HepG2 (cell line): ENCODE data around the gene ASF1B. TPM values are rescaled to one million over a fixed set of nuclear protein-coding genes. Genes with fewer than 3 reads are reported as not detected.

Experiments used
- E2F5 ChIP-seq: sonication (generic); formaldehyde crosslinking; conservative IDR thresholded peaks from 2 replicates; pipeline ENCODE4 v1.4.0; 2020; ENCODE audit warnings: missing genetic modification reagents
- FOSL2 ChIP-seq: sonication (generic); formaldehyde crosslinking; IDR thresholded peaks from 2 replicates; pipeline ENCODE4 v1.4.0; 2020; ENCODE audit warnings: missing genetic modification reagents
- FOXA1 ChIP-seq, 2 experiments: fragments of 450-650 bp in 1 of 2; sonication (generic) in 1 of 2; formaldehyde crosslinking in 1 of 2; IDR thresholded peaks; 2 replicates each; pipeline versions ENCODE4 v1.4.0 to v1.6.1; 2016 to 2020; ENCODE audit warnings: missing genetic modification reagents in 1 of 2
- GATAD1 ChIP-seq: IDR thresholded peaks from 2 replicates; pipeline ENCODE4 v1.6.1; 2016; ENCODE audit warnings: missing genetic modification reagents, missing compliant biosample characterization
- KIAA2018 ChIP-seq: sonication (generic); formaldehyde crosslinking; IDR thresholded peaks from 2 replicates; pipeline ENCODE4 v1.5.0; 2020; ENCODE audit warnings: mild to moderate bottlenecking, missing genetic modification reagents, borderline replicate concordance
- MIER2 ChIP-seq: IDR thresholded peaks from 2 replicates; pipeline ENCODE4 v1.6.1; 2016; ENCODE audit warnings: missing biosample characterization, missing genetic modification reagents
- MLX ChIP-seq: IDR thresholded peaks from 2 replicates; pipeline ENCODE4 v1.6.1; 2016
- SPEN ChIP-seq: sonication (generic); formaldehyde crosslinking; IDR thresholded peaks from 2 replicates; pipeline ENCODE4 v1.5.1; 2020; ENCODE audit warnings: low read depth, mild to moderate bottlenecking, missing genetic modification reagents
- TFE3 ChIP-seq: IDR thresholded peaks from 2 replicates; pipeline ENCODE4 v1.6.1; 2016
- YEATS4 ChIP-seq: sonication (generic); formaldehyde crosslinking; IDR thresholded peaks from 2 replicates; pipeline ENCODE4 v1.4.0; 2020; ENCODE audit warnings: missing genetic modification reagents, borderline replicate concordance
- ZBTB2 ChIP-seq: sonication (generic); formaldehyde crosslinking; IDR thresholded peaks from 2 replicates; pipeline ENCODE4 v1.8.0; 2022; ENCODE audit warnings: low read depth, missing genetic modification reagents
- ZFP62 ChIP-seq: sonication (generic); formaldehyde crosslinking; IDR thresholded peaks from 2 replicates; pipeline ENCODE4 v1.4.0; 2020; ENCODE audit warnings: missing genetic modification reagents
- ZNF274 ChIP-seq: sonication (generic); formaldehyde crosslinking; IDR thresholded peaks from 2 replicates; pipeline ENCODE4 v1.5.1; 2020; ENCODE audit warnings: mild to moderate bottlenecking, missing genetic modification reagents
- ZNF317 ChIP-seq: sonication (generic); formaldehyde crosslinking; IDR thresholded peaks from 2 replicates; pipeline ENCODE4 v1.5.0; 2020; ENCODE audit warnings: mild to moderate bottlenecking, missing genetic modification reagents
- ZNF33A ChIP-seq: sonication (generic); formaldehyde crosslinking; IDR thresholded peaks from 2 replicates; pipeline ENCODE4 v1.5.1; 2020; ENCODE audit warnings: missing genetic modification reagents, mild to moderate bottlenecking, moderate library complexity, borderline replicate concordance
- ZNF841 ChIP-seq: sonication (generic); formaldehyde crosslinking; IDR thresholded peaks from 2 replicates; pipeline ENCODE4 v1.8.1; 2023; ENCODE audit warnings: missing genetic modification reagents, borderline replicate concordance
- polyA plus RNA-seq, 8 experiments: library from polyadenylated mRNA; depleted of rRNA in 3 of 8; stranded (reverse) in 7 of 8; unstranded in 1 of 8; fragments of >200 nt; fragmentation: Illumina TruSeq in 4 of 8; extraction: Trizol in 4 of 8; gene quantifications; 2 replicates each; pipeline versions ENCODE4 v1.2.1 to v1.2.3, GENCODE V29; 2011 to 2016; ENCODE audit warnings: low read depth in 4 of 8, missing spikeins in 1 of 8, mixed read lengths in 1 of 8; ENCODE audit not compliant: insufficient read depth in 1 of 8
- total RNA-seq, 5 experiments: library from RNA; depleted of rRNA; stranded (reverse); fragments of >200 nt; fragmentation: Illumina TruSeq; extraction: Trizol; gene quantifications; 2 replicates each; pipeline ENCODE4 v1.2.3, GENCODE V29; 2016; ENCODE audit warnings: low read depth in 1 of 5

ASF1B gene
- total and polyA plus RNA-seq, 2 of the 13 experiments (the other 11 are each of a cell fraction or from before 2014, with no cell fraction given), result 18.2 to 24.8 TPM

GRCh38 chr19:14136509-14137281, at the start of gene ASF1B (continued):
- peak; percentile 90 for TF ChIP-seq GATAD1 (CRISPR knock-in tag)
- no peak for TF ChIP-seq ZNF33A (CRISPR knock-in tag)
- no peak for TF ChIP-seq TFE3 (CRISPR knock-in tag)
- TF ChIP-seq FOXA1 (IDR thresholded peaks at IDR 0.05), result no peak
- peak; percentile 84 for TF ChIP-seq FOXA1 (CRISPR knock-in tag; IDR thresholded peaks at IDR 0.05)
- peak; percentile 11; the same call in 1 of the 2 replicates for TF ChIP-seq ZNF317
- TF ChIP-seq YEATS4, result 0 out of 2 replicates have a peak, but pooled peaks have one; percentile 50
- no peak for TF ChIP-seq ZNF841 (CRISPR knock-in tag)
- TF ChIP-seq ZNF274 (CRISPR knock-in tag), result no peak
- TF ChIP-seq E2F5 (CRISPR knock-in tag), result peak; percentile 95
- no peak for TF ChIP-seq MIER2 (CRISPR knock-in tag)
- peak; percentile 16; the same call in 1 of the 2 replicates for TF ChIP-seq FOSL2 (CRISPR knock-in tag)
- no peak for TF ChIP-seq KIAA2018
- TF ChIP-seq ZBTB2 (CRISPR knock-in tag), result peak; percentile 78
- TF ChIP-seq SPEN, result peak; percentile 56
- no peak for TF ChIP-seq ZFP62
- peak; percentile 9; the same call in 1 of the 2 replicates for TF ChIP-seq MLX (CRISPR knock-in tag)
